HepG2 (cell line): ENCODE measurements around the gene ADI1. TPM values are rescaled to one million over a fixed set of nuclear protein-coding genes. Genes with fewer than 3 reads are reported as not detected.

Experiments
- AKAP8 ChIP-seq: sonication (generic); formaldehyde crosslinking; IDR thresholded peaks from 2 replicates; pipeline ENCODE4 v1.5.1; 2020; ENCODE audit warnings: mild to moderate bottlenecking, missing genetic modification reagents
- CEBPG ChIP-seq: IDR thresholded peaks from 2 replicates; pipeline ENCODE4 v1.6.1; 2016
- JUND ChIP-seq: sonication (generic); formaldehyde crosslinking; IDR thresholded peaks from 2 replicates; pipeline ENCODE4 v1.8.0; 2022; ENCODE audit warnings: mild to moderate bottlenecking, missing genetic modification reagents
- MATR3 ChIP-seq: sonication (generic); formaldehyde crosslinking; IDR thresholded peaks from 2 replicates; pipeline ENCODE4 v1.4.0; 2020; ENCODE audit warnings: missing genetic modification reagents
- NFATC3 ChIP-seq: sonication (generic); formaldehyde crosslinking; IDR thresholded peaks from 2 replicates; pipeline ENCODE4 v1.5.1; 2020; ENCODE audit warnings: mild to moderate bottlenecking, missing genetic modification reagents
- ONECUT2 ChIP-seq: sonication (generic); formaldehyde crosslinking; IDR thresholded peaks from 2 replicates; pipeline ENCODE4 v1.4.0; 2020; ENCODE audit warnings: missing genetic modification reagents
- POLR2AphosphoS5 ChIP-seq: IDR thresholded peaks from 2 replicates; pipeline ENCODE4 v1.6.1; 2012; ENCODE audit warnings: low read depth, low read length
- WIZ ChIP-seq: sonication (generic); formaldehyde crosslinking; IDR thresholded peaks from 2 replicates; pipeline ENCODE4 v1.5.1; 2020; ENCODE audit warnings: mild to moderate bottlenecking, missing genetic modification reagents
- ZBTB38 ChIP-seq: sonication (generic); formaldehyde crosslinking; IDR thresholded peaks from 2 replicates; pipeline ENCODE4 v1.5.1; 2020; ENCODE audit warnings: mild to moderate bottlenecking, missing genetic modification reagents
- ZFP90 ChIP-seq: sonication (generic); formaldehyde crosslinking; IDR thresholded peaks from 2 replicates; pipeline ENCODE4 v1.8.0; 2022; ENCODE audit warnings: missing genetic modification reagents, mild to moderate bottlenecking, inconsistent platforms, borderline replicate concordance
- ZNF10 ChIP-seq: sonication (generic); formaldehyde crosslinking; IDR thresholded peaks from 2 replicates; pipeline ENCODE4 v1.4.0; 2020; ENCODE audit warnings: mild to moderate bottlenecking, low read depth, missing genetic modification reagents, borderline replicate concordance
- ZNF160 ChIP-seq: sonication (generic); formaldehyde crosslinking; IDR thresholded peaks from 2 replicates; pipeline ENCODE4 v1.8.0; 2022; ENCODE audit warnings: mild to moderate bottlenecking, inconsistent platforms, missing genetic modification reagents
- ZNF30 ChIP-seq: sonication (generic); formaldehyde crosslinking; IDR thresholded peaks from 2 replicates; pipeline ENCODE4 v1.5.0; 2020; ENCODE audit warnings: mild to moderate bottlenecking, missing genetic modification reagents
- ZNF703 ChIP-seq: sonication (generic); formaldehyde crosslinking; IDR thresholded peaks from 2 replicates; pipeline ENCODE4 v1.5.1; 2020; ENCODE audit warnings: missing genetic modification reagents, mild to moderate bottlenecking, moderate library complexity, borderline replicate concordance
- ZNF724P ChIP-seq: sonication (generic); formaldehyde crosslinking; IDR thresholded peaks from 2 replicates; pipeline ENCODE4 v1.8.0; 2022; ENCODE audit warnings: missing genetic modification reagents, borderline replicate concordance
- ZNF816 ChIP-seq: sonication (generic); formaldehyde crosslinking; IDR thresholded peaks from 2 replicates; pipeline ENCODE4 v1.8.0; 2022; ENCODE audit warnings: missing genetic modification reagents, mild to moderate bottlenecking, borderline replicate concordance
- polyA plus RNA-seq, 8 experiments: library from polyadenylated mRNA; depleted of rRNA in 3 of 8; stranded (reverse) in 7 of 8; unstranded in 1 of 8; fragments of >200 nt; fragmentation: Illumina TruSeq in 4 of 8; extraction: Trizol in 4 of 8; gene quantifications; 2 replicates each; pipeline versions ENCODE4 v1.2.1 to v1.2.3, GENCODE V29; 2011 to 2016; ENCODE audit warnings: low read depth in 4 of 8, missing spikeins in 1 of 8, mixed read lengths in 1 of 8; ENCODE audit not compliant: insufficient read depth in 1 of 8
- total RNA-seq, 5 experiments: library from RNA; depleted of rRNA; stranded (reverse); fragments of >200 nt; fragmentation: Illumina TruSeq; extraction: Trizol; gene quantifications; 2 replicates each; pipeline ENCODE4 v1.2.3, GENCODE V29; 2016; ENCODE audit warnings: low read depth in 1 of 5
- TF ChIP-seq, protein P1 (sequence below): sonication (generic); formaldehyde crosslinking; IDR thresholded peaks from 2 replicates; pipeline ENCODE4 v1.4.0; 2020; ENCODE audit warnings: missing genetic modification reagents, borderline replicate concordance
- TF ChIP-seq, protein P2 (sequence below): sonication (generic); formaldehyde crosslinking; IDR thresholded peaks from 2 replicates; pipeline ENCODE4 v1.4.0; 2020; ENCODE audit warnings: mild to moderate bottlenecking, missing genetic modification reagents, borderline replicate concordance
- TF ChIP-seq, protein P3 (sequence below): sonication (generic); formaldehyde crosslinking; IDR thresholded peaks from 2 replicates; pipeline ENCODE4 v1.8.1; 2023; ENCODE audit warnings: missing genetic modification reagents, mild to moderate bottlenecking, borderline replicate concordance

Gene ADI1
- total and polyA plus RNA-seq, 2 of the 13 experiments (the other 11 are each of a cell fraction or from before 2014, with no cell fraction given) = 28.7 to 123 TPM

GRCh38 chr2:3558205-3559014 lies 39.1 kb upstream of the ADI1 start, which contains the start of gene RNASEH1 (continued):
- TF ChIP-seq, protein P1, sequence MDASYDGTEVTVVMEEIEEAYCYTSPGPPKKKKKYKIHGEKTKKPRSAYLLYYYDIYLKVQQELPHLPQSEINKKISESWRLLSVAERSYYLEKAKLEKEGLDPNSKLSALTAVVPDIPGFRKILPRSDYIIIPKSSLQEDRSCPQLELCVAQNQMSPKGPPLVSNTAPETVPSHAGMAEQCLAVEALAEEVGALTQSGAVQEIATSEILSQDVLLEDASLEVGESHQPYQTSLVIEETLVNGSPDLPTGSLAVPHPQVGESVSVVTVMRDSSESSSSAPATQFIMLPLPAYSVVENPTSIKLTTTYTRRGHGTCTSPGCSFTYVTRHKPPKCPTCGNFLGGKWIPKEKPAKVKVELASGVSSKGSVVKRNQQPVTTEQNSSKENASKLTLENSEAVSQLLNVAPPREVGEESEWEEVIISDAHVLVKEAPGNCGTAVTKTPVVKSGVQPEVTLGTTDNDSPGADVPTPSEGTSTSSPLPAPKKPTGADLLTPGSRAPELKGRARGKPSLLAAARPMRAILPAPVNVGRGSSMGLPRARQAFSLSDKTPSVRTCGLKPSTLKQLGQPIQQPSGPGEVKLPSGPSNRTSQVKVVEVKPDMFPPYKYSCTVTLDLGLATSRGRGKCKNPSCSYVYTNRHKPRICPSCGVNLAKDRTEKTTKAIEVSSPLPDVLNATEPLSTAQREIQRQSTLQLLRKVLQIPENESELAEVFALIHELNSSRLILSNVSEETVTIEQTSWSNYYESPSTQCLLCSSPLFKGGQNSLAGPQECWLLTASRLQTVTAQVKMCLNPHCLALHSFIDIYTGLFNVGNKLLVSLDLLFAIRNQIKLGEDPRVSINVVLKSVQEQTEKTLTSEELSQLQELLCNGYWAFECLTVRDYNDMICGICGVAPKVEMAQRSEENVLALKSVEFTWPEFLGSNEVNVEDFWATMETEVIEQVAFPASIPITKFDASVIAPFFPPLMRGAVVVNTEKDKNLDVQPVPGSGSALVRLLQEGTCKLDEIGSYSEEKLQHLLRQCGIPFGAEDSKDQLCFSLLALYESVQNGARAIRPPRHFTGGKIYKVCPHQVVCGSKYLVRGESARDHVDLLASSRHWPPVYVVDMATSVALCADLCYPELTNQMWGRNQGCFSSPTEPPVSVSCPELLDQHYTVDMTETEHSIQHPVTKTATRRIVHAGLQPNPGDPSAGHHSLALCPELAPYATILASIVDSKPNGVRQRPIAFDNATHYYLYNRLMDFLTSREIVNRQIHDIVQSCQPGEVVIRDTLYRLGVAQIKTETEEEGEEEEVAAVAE (CRISPR knock-in tag) = no peak
- TF ChIP-seq JUND (CRISPR knock-in tag) (peak; percentile 3), CEBPG (CRISPR knock-in tag) (no peak), ZNF816 (peak; percentile 97), WIZ (CRISPR knock-in tag) (peak; percentile 73; the same call in 1 of the 2 replicates), ZNF160 (CRISPR knock-in tag) (peak; percentile 5), ZNF724P (CRISPR knock-in tag) (peak; percentile 89), MATR3 (CRISPR knock-in tag) (no peak), ZBTB38 (CRISPR knock-in tag) (peak; percentile 90; the same call in 1 of the 2 replicates), ZFP90 (CRISPR knock-in tag) (peak; percentile 94), ZNF30 (CRISPR knock-in tag) (peak; percentile 94), AKAP8 (CRISPR knock-in tag) (peak; percentile 94), POLR2AphosphoS5 (peak; percentile 75), ONECUT2 (CRISPR knock-in tag) (peak; percentile 51; the same call in 1 of the 2 replicates), ZNF703 (CRISPR knock-in tag) (peak; percentile 97), ZNF10 (CRISPR knock-in tag) (no peak), NFATC3 (CRISPR knock-in tag) (peak; percentile 95)
- TF ChIP-seq, protein P2, sequence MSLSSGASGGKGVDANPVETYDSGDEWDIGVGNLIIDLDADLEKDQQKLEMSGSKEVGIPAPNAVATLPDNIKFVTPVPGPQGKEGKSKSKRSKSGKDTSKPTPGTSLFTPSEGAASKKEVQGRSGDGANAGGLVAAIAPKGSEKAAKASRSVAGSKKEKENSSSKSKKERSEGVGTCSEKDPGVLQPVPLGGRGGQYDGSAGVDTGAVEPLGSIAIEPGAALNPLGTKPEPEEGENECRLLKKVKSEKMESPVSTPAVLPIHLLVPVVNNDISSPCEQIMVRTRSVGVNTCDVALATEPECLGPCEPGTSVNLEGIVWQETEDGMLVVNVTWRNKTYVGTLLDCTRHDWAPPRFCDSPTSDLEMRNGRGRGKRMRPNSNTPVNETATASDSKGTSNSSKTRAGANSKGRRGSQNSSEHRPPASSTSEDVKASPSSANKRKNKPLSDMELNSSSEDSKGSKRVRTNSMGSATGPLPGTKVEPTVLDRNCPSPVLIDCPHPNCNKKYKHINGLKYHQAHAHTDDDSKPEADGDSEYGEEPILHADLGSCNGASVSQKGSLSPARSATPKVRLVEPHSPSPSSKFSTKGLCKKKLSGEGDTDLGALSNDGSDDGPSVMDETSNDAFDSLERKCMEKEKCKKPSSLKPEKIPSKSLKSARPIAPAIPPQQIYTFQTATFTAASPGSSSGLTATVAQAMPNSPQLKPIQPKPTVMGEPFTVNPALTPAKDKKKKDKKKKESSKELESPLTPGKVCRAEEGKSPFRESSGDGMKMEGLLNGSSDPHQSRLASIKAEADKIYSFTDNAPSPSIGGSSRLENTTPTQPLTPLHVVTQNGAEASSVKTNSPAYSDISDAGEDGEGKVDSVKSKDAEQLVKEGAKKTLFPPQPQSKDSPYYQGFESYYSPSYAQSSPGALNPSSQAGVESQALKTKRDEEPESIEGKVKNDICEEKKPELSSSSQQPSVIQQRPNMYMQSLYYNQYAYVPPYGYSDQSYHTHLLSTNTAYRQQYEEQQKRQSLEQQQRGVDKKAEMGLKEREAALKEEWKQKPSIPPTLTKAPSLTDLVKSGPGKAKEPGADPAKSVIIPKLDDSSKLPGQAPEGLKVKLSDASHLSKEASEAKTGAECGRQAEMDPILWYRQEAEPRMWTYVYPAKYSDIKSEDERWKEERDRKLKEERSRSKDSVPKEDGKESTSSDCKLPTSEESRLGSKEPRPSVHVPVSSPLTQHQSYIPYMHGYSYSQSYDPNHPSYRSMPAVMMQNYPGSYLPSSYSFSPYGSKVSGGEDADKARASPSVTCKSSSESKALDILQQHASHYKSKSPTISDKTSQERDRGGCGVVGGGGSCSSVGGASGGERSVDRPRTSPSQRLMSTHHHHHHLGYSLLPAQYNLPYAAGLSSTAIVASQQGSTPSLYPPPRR = peak; percentile 89
- TF ChIP-seq, protein P3, sequence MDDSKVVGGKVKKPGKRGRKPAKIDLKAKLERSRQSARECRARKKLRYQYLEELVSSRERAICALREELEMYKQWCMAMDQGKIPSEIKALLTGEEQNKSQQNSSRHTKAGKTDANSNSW (CRISPR knock-in tag) = peak; percentile 91
